HG03457 (cell line): Measurements from ENCODE around the gene XRCC3.

Experiments used
- ATAC-seq: cut with Tn5 transposase; IDR thresholded peaks from one replicate; pipeline ENCODE4 v1.9.1; 2021; ENCODE audit warnings: moderate number of reproducible peaks; ENCODE audit not compliant: unreplicated experiment

Gene XRCC3

GRCh38 chr14:103727313-103727980, 12.2 kb upstream of the XRCC3 start:
- no peak for ATAC-seq

GRCh38 chr14:103726474-103726873, 11.2 kb upstream of the XRCC3 start:
- ATAC-seq: no peak

- ATAC-seq: no peak
Observed at GRCh38 chr14:103725739-103726395, 10.6 kb upstream of the XRCC3 start.

GRCh38 chr14:103725001-103725682, 9.9 kb upstream of the XRCC3 start:
- ATAC-seq: no peak

GRCh38 chr14:103724116-103724515, 8.9 kb upstream of the XRCC3 start:
- ATAC-seq: no peak

- no peak for ATAC-seq
Observed at GRCh38 chr14:103723748-103724081, 8.5 kb upstream of the XRCC3 start.

- ATAC-seq: no peak
Observed at GRCh38 chr14:103721334-103722120, 6.3 kb upstream of the XRCC3 start.

GRCh38 chr14:103719751-103720150, 4.5 kb upstream of the XRCC3 start:
- ATAC-seq: no peak

GRCh38 chr14:103718572-103718971, 3.3 kb upstream of the XRCC3 start:
- ATAC-seq: no peak

GRCh38 chr14:103716899-103717411, 1.7 kb upstream of the XRCC3 start:
- ATAC-seq: no peak

- ATAC-seq: no peak
Observed at GRCh38 chr14:103716091-103716801, 995 bp upstream of the XRCC3 start.

- no peak for ATAC-seq
Observed at GRCh38 chr14:103714063-103714724, 1.1 kb downstream of the XRCC3 start.

- no peak for ATAC-seq
Observed at GRCh38 chr14:103713304-103714062, 1.8 kb downstream of the XRCC3 start.

- no peak for ATAC-seq
Observed at GRCh38 chr14:103712633-103713247, 2.5 kb downstream of the XRCC3 start.

GRCh38 chr14:103711516-103712431, 3.5 kb downstream of the XRCC3 start:
- no peak for ATAC-seq

- no peak for ATAC-seq
Observed at GRCh38 chr14:103710771-103711377, 4.4 kb downstream of the XRCC3 start.

GRCh38 chr14:103709814-103710213, 5.4 kb downstream of the XRCC3 start:
- ATAC-seq: no peak
